T-cell (primary cell): ENCODE results near the gene SMC1A. TPM values are rescaled to one million over a fixed set of nuclear protein-coding genes. Genes with fewer than 3 reads are reported as not detected.
A peak's percentile ranks its signal among the peaks of the same experiment; 100 is the strongest.

ENCODE experiments used
- ATAC-seq, 4 experiments: fragments of 200-7000 bp in 3 of 4; fragments of 150-1000 bp in 1 of 4; cut with Tn5 transposase; replicated peaks in 1 of 4; 1 replicate in 3 of 4; 2 replicates in 1 of 4; pipeline ENCODE4 v1.10.0; 2021; ENCODE audit warnings: moderate library complexity in 3 of 4, mild to moderate bottlenecking in 2 of 4, moderate number of reproducible peaks in 1 of 4
- CTCF ChIA-PET, 2 donors: fragments of 300-600 bp; sonication (Branson Sonifier 250); formaldehyde crosslinking; loops; one replicate each; lab custom pipeline; 2022; ENCODE audit warnings: antibody characterized with exemption in 2 of 2; lab: Charles Lee
- POLR2A ChIA-PET, 2 donors: fragments of 300-600 bp; sonication (Branson Sonifier 250); formaldehyde crosslinking; loops; one replicate each; lab custom pipeline; 2022; ENCODE audit warnings: antibody characterized with exemption in 2 of 2; lab: Charles Lee
- DNase-seq, 35 experiments: peaks; one replicate each; pipeline versions ENCODE4 v3.0.0 to v3.0.0-alpha.2; 2013 to 2023
- H3K27ac ChIP-seq: one replicate; pipeline ENCODE4 v1.5.1; 2013; ENCODE audit warnings: low read length
- H3K27me3 ChIP-seq, 2 experiments: replicated peaks in 1 of 2; 1 replicate in 1 of 2; 2 replicates in 1 of 2; pipeline versions ENCODE4 v1.6.1 to v1.7.0; 2013; ENCODE audit warnings: low read length in 1 of 2, mixed read lengths in 1 of 2; ENCODE audit not compliant: control insufficient read depth in 2 of 2, insufficient read depth in 2 of 2; ENCODE audit errors: extremely low read depth in 1 of 2
- H3K36me3 ChIP-seq, 2 donors: 1 replicate in 1 of 2; 2 replicates in 1 of 2; pipeline versions ENCODE4 v1.6.1 to v1.7.0; 2013; ENCODE audit warnings: low read length in 1 of 2; ENCODE audit not compliant: control insufficient read depth in 2 of 2, insufficient read depth in 1 of 2; ENCODE audit errors: extremely low read depth in 1 of 2
- H3K4me1 ChIP-seq, 2 experiments: 1 replicate in 1 of 2; 2 replicates in 1 of 2; pipeline versions ENCODE4 v1.6.1 to v1.7.0; 2013; ENCODE audit warnings: low read length in 2 of 2, mixed read lengths in 1 of 2; ENCODE audit not compliant: insufficient read depth in 2 of 2, control insufficient read depth in 1 of 2; ENCODE audit errors: extremely low read depth in 1 of 2
- H3K4me3 ChIP-seq, 2 donors: 1 replicate in 1 of 2; 2 replicates in 1 of 2; pipeline versions ENCODE4 v1.5.1 to v1.7.0; 2013; ENCODE audit warnings: mild to moderate bottlenecking in 2 of 2, low read length in 1 of 2, moderate library complexity in 1 of 2; ENCODE audit not compliant: control insufficient read depth in 1 of 2; ENCODE audit errors: extremely low read depth in 1 of 2
- H3K9me3 ChIP-seq: 2 replicates; pipeline ENCODE4 v1.7.0; 2013
- H3K27ac Mint-ChIP-seq, 2 donors: one replicate each; pipeline ENCODE4 v1.8.0; 2020 to 2021; ENCODE audit warnings: mild to moderate bottlenecking in 2 of 2, mixed read lengths in 2 of 2
- H3K27me3 Mint-ChIP-seq, 2 donors: one replicate each; pipeline ENCODE4 v1.8.0; 2021 to 2022; ENCODE audit warnings: mixed read lengths in 2 of 2
- H3K36me3 Mint-ChIP-seq: one replicate; pipeline ENCODE4 v1.8.0; 2021; ENCODE audit warnings: mixed read lengths
- H3K4me1 Mint-ChIP-seq, 3 donors: one replicate each; pipeline ENCODE4 v1.8.0; 2020 to 2022; ENCODE audit warnings: mixed read lengths in 3 of 3, mild to moderate bottlenecking in 1 of 3
- H3K4me3 Mint-ChIP-seq, 3 donors: one replicate each; pipeline ENCODE4 v1.8.0; 2020 to 2022; ENCODE audit warnings: mild to moderate bottlenecking in 3 of 3, mixed read lengths in 3 of 3, moderate library complexity in 3 of 3
- H3K9me3 Mint-ChIP-seq, 3 donors: one replicate each; pipeline ENCODE4 v1.8.0; 2020 to 2022; ENCODE audit warnings: mixed read lengths in 3 of 3
- WGBS: methylation state at CpG from one replicate; pipeline ENCODE4 v1.1.5; 2013; ENCODE audit warnings: missing lambda C conversion rate; ENCODE audit not compliant: insufficient coverage; 5-methylcytosine and 5-hydroxymethylcytosine counted together
- total RNA-seq, 35 experiments: library from RNA in 6 of 35; stranded (reverse) in 6 of 35; fragments of 120-200 nt in 1 of 35; gene quantifications; one replicate each; pipeline versions ENCODE4 v1.2.1 to v1.2.4 and lab custom pipeline; 2013 to 2026

The SMC1A gene
- total RNA-seq, 5 donors from 2014 or later (not counting 1 experiment from before 2014, with no cell fraction given), result 46.8 to 73.0 (median 66.0) TPM

DNA sequence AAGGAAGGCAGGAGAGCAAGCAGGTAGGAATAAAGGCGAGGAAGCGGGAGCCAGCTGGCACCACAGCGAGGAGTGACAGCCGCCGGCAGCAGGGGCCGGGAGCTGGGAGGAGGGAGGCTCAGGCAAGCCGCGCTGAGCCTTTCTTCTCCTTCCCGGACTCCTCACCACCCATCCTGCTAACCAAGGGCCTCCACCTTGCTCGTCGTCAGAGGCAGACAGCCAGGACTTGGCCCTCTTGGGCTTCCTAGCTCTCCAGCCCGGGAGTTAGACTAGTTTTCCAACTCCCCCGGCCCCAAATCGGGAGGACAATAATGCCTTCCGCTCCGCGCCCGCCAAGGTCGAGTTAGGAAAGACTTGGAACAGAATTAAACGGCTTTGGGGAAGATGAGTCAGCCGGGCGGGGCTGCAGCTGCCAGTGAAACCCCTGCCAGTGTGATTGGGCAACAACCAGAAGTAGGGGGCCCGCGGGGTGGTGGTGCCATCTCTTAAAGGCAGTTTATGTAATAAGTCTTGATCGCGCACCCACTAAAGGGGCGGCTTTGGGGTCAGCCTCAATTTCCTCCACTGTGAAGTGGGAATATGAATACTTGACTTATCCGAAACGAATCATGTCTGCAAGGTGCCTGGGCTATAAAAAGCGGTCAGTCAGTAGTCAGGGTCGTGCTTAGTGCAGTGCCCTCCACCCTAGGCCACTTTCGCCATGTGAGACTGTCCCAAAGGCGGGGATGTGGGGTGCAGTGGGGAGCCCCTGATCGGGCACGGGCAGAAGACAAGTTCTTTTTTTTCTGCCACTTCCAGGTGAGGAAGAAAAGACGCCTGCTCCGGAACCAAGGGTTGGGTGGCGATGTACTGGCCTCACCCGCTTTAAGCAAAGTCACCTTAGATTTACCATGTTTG is 18.4 kb upstream of the SMC1A start:
- ChIA-PET POLR2A (interaction anchor here in 1 of 2 donors (1.0 kb wide), 1 partner anchor 18 kb away, joined by 3 read pairs; the partner anchor contains the start of genes RIBC1 and SMC1A), CTCF (no interaction called here)
- Histone ChIP-seq H3K4me3 (peak overlapping the region in 1 of 2 donors; percentile 46), H3K4me1 (peaks cover 0 to 21% of the 10 kb centered on the region in 2 experiments), H3K27ac (no peak overlapping the region), H3K27me3 (peaks cover 0 to 10% of the 10 kb centered on the region in 2 experiments), H3K9me3 (no peaks in the 10 kb centered on the region), H3K36me3 (no peaks in the 10 kb centered on the region)
- peaks cover 12 to 14% (median 13%) of the 10 kb centered on the region in 3 donors for H3K4me1 Mint-ChIP-seq
- no peaks in the 10 kb centered on the region for H3K36me3 Mint-ChIP-seq
- no peaks in the 10 kb centered on the region for H3K9me3 Mint-ChIP-seq
- 20% methylated on average over 1 of the region's 39 CpGs for WGBS
- H3K27me3 Mint-ChIP-seq, result peaks cover 5 to 25% of the 10 kb centered on the region in 2 donors
- peak overlapping the region; percentile 68 to 77 (median 77) for H3K4me3 Mint-ChIP-seq
- H3K27ac Mint-ChIP-seq, result no peak overlapping the region
- peak in 2 of 35 experiments; percentile 14 to 20 for DNase-seq
- peak in 1 of 4 experiments; percentile 16 for ATAC-seq

DNA sequence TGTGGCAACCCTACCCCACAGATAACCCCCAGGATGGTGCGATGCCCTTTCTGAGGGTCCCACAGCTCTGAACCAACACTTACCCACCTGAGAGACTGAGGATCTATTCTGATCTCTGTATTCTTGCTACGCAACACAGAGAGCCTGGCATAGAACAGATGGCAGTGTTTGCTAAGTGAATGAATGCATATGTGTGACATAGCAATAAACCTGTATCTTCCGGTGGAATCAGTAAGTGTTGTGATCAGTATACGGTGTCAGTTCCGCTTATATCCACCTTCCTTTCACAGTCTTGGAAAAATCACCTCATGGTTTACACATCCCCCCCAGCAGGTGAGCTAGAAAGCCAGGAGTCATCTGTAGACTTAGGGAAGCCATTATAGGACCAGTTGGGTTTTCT is 17.6 kb upstream of the SMC1A start:
- WGBS, result no CpG with 5 or more reads among the region's 5 CpGs
- Histone ChIP-seq H3K4me1 (peaks cover 0 to 21% of the 10 kb centered on the region in 2 experiments), H3K4me3 (no peak overlapping the region), H3K9me3 (no peaks in the 10 kb centered on the region), H3K27me3 (peaks cover 0 to 10% of the 10 kb centered on the region in 2 experiments), H3K27ac (no peak overlapping the region), H3K36me3 (no peaks in the 10 kb centered on the region)
- CTCF ChIA-PET, result no interaction called here
- Mint-ChIP-seq H3K27ac (no peak overlapping the region), H3K27me3 (peaks cover 5 to 25% of the 10 kb centered on the region in 2 donors), H3K4me3 (peak overlapping the region in 2 of 3 donors; percentile 49 to 77), H3K9me3 (no peaks in the 10 kb centered on the region), H3K36me3 (no peaks in the 10 kb centered on the region), H3K4me1 (peaks cover 12 to 18% (median 17%) of the 10 kb centered on the region in 3 donors)
- POLR2A ChIA-PET, result no interaction called here
- no peak for ATAC-seq
- DNase-seq, result no peak

DNA sequence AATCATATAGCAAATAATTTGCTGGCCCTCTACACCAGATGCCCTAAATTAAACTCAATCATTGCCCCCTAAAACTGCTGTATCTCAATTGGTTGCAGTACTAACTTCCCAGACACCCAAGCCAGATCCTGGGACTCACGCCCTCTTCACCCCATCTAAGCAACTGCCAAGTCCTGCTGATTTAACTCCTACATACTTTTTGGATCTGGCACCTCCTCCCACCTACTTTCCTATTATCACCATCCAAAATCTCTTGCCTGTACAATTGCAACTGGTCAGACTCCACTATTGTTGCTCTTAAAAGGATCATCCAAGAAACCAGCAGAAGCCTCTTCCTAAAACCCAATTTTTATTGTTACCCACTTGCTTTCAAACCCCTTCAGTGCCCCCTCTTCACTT is 16.4 kb upstream of the SMC1A start:
- Mint-ChIP-seq H3K27me3 (peaks cover 5 to 27% of the 10 kb centered on the region in 2 donors), H3K27ac (no peak overlapping the region), H3K4me3 (no peak overlapping the region)

DNA sequence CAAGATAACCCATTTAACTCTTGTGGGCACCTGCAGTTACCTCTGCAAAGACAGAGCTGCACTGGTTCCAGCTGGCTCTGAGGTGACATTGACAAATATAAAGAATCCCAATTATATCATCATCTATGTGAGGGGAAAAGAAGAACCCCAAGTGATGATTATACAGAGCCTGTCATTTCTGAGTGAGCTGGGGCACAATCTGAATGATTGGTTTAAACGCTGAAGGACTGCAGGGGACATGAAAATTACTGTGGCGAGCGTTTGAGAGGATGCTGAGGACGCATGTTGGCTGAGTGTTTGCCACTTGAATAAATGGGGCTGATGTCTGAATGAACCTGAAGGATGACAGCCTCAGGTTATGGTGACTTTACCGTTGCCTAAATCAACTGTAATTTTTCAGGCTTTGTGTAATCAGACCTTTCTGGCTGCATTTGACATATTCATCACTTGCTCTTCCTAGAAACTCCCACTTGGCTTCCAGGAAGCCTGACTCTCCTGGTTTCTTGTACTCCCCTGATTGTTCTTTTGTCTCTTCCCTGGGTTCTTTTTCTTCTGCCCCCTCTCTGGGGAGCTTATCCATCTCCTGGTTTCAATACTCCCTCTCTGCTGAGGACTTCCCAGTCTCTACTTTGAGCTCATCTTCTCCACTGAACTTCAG is 15.8 kb upstream of the SMC1A start:
- H3K9me3 Mint-ChIP-seq, result no peaks in the 10 kb centered on the region
- H3K27me3 ChIP-seq, result peaks cover 0 to 10% of the 10 kb centered on the region in 2 experiments
- POLR2A ChIA-PET, result no interaction called here
- H3K27ac ChIP-seq, result no peak overlapping the region
- no peak for ATAC-seq
- H3K9me3 ChIP-seq, result no peaks in the 10 kb centered on the region
- peaks cover 28 to 32% (median 30%) of the 10 kb centered on the region in 3 donors for H3K4me1 Mint-ChIP-seq
- DNase-seq, result no peak
- no peaks in the 10 kb centered on the region for H3K36me3 ChIP-seq
- CTCF ChIA-PET, result interaction anchor here (0.6 to 1.1 kb wide), 2 partner anchors 121 to 142 kb away, joined by 3 read pairs; no protein-coding TSS in a partner anchor
- WGBS, result 79% methylated on average over 3 of the region's 5 CpGs
- no peak overlapping the region for H3K4me3 ChIP-seq
- H3K27ac Mint-ChIP-seq, result no peak overlapping the region
- H3K27me3 Mint-ChIP-seq, result peaks cover 5 to 26% of the 10 kb centered on the region in 2 donors
- H3K36me3 Mint-ChIP-seq, result peaks cover 3% of the 10 kb centered on the region
- peaks cover 4 to 32% of the 10 kb centered on the region in 2 experiments for H3K4me1 ChIP-seq
- H3K4me3 Mint-ChIP-seq, result no peak overlapping the region

More for the DNA sequence above, 16.4 kb upstream of the SMC1A start:
- DNase-seq, result no peak
- H3K4me1 ChIP-seq, result peaks cover 2 to 27% of the 10 kb centered on the region in 2 experiments
- POLR2A ChIA-PET, result no interaction called here
- Mint-ChIP-seq H3K9me3 (no peaks in the 10 kb centered on the region), H3K36me3 (peaks cover 3% of the 10 kb centered on the region), H3K4me1 (peaks cover 23 to 30% (median 28%) of the 10 kb centered on the region in 3 donors)
- H3K36me3 ChIP-seq, result no peaks in the 10 kb centered on the region
- H3K9me3 ChIP-seq, result no peaks in the 10 kb centered on the region
- H3K4me3 ChIP-seq, result no peak overlapping the region
- ATAC-seq, result no peak
- CTCF ChIA-PET, result interaction anchor here (0.6 to 1.1 kb wide), 2 partner anchors 122 to 143 kb away, joined by 3 read pairs; no protein-coding TSS in a partner anchor
- H3K27me3 ChIP-seq, result peaks cover 0 to 10% of the 10 kb centered on the region in 2 experiments
- H3K27ac ChIP-seq, result no peak overlapping the region
- 80% methylated on average over 1 of the region's 1 CpG for WGBS

DNA sequence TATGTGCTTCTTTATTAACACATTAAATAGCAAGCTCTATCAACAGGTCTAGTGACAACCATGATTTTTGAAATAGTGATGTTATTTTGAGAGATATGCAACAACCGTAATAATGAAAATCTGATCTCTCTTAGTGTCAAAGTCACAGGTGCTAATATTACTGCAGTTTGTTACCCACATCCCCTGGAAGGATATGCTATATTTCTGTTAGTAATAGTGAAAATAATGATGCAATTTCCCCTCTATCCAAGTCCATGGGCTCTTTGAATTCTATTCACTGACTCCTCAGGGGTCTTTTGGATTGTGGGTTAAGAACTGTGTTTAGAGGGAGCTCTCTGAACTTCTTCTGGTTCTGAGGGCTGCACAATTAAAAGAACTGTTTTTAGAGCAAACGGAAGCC is 14.8 kb upstream of the SMC1A start:
- no peak overlapping the region for H3K27ac Mint-ChIP-seq
- no CpG with 5 or more reads among the region's 2 CpGs for WGBS

More for the DNA sequence above, 14.8 kb upstream of the SMC1A start:
- Mint-ChIP-seq H3K9me3 (no peaks in the 10 kb centered on the region), H3K4me3 (no peak overlapping the region), H3K27me3 (peaks cover 5 to 26% of the 10 kb centered on the region in 2 donors), H3K36me3 (peaks cover 3% of the 10 kb centered on the region), H3K4me1 (peaks cover 30 to 34% (median 30%) of the 10 kb centered on the region in 3 donors)
- ChIA-PET CTCF (interaction anchor here (1.0 to 2.5 kb wide), 3 partner anchors 14 to 124 kb away, joined by 4 to 11 read pairs (median 4); partner anchors contain the start of genes RIBC1 (in 1 of the 2) and SMC1A (in 1 of the 2)), POLR2A (no interaction called here)
- no peaks in the 10 kb centered on the region for H3K9me3 ChIP-seq
- peaks cover 4 to 30% of the 10 kb centered on the region in 2 experiments for H3K4me1 ChIP-seq
- peaks cover 0 to 1% of the 10 kb centered on the region in 2 donors for H3K36me3 ChIP-seq
- H3K27ac ChIP-seq, result no peak overlapping the region
- ATAC-seq, result no peak
- no peak for DNase-seq
- peaks cover 0 to 10% of the 10 kb centered on the region in 2 experiments for H3K27me3 ChIP-seq
- no peak overlapping the region for H3K4me3 ChIP-seq
